Right renal pelvis (tissue), 4 donors: Measurements from ENCODE around the gene RWDD2A. TPM values are rescaled to one million over a fixed set of nuclear protein-coding genes. Genes with fewer than 3 reads are reported as not detected.
"Not testable (repeated sequence)": the region's sequence is repeated elsewhere in the genome, so short reads cannot be mapped to it uniquely, and the experiment has no call there.

Source experiments
- DNase-seq, 4 donors: peaks; one replicate each; pipeline ENCODE4 v3.0.0-alpha.2; 2013; ENCODE audit warnings: low read depth in 4 of 4, low spot score in 3 of 4, missing footprints in 1 of 4
- polyA plus RNA-seq, 4 donors: library from polyadenylated mRNA; unstranded; fragments of 120-200 nt; gene quantifications; one replicate each; pipeline ENCODE4 v1.2.1, GENCODE V29; 2013; ENCODE audit not compliant: insufficient read length in 4 of 4

Gene RWDD2A
- 1 to 10 TPM; 6.8 to 7.8 (median 7.6) TPM for polyA plus RNA-seq

DNA sequence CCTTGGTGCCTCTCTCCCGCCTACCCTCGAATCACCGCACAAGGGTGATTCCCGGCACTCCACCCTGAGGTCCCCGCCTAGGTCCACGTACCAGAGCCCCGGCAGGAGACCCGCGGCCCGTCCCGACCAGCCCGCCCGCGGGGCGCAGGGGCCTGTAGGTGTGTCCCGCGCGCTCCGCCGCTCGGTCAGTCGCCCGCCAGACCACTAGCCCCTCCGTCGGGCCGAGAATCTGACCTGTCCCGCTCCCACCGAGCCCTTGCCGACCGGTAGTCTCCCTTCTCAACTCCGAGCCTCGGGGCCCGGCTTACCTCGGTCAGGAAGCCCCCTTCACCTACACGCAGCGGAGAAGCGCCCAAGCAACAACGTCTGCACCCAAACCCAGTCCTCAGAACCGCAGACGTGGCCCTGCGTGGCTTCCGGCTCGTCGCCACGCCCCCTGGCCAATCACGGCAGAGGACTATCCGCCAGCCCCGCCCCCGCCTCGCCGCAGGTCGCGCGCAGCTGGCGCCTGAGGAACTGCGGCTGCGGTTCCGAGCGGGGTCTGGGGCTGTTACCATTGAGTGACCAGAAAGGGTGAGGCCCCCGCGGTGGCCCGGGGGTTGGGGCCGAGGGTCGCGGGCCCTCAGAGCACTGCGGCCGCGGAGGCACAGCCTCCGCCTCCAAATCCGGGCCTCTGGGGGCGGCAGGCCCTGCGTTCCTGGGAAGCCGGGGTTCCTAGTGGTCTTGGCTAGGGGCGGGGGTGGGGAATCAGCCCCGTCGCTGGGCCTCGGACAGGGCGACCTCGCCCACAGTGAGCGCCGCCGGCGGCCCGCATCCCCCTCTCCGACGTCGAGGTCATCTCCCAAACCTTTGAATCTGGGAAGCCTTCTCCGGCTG is at the start of gene RWDD2A, which contains the start of gene PGM3:
Gene RWDD2A, plus strand, starts transcription at position 487 of the 876 bp plus-strand sequence. CDS start 1,095 bp downstream, outside the sequence.
Gene PGM3, minus strand, starts transcription at position 395 of the 876 bp plus-strand sequence. CDS start 2,253 bp downstream, outside the sequence.
- DNase-seq, result peak; percentile 72 to 82 (median 78)

GRCh38 chr6:83151114-83151513 is 42.0 kb upstream of the RWDD2A start:
- no peak for DNase-seq

DNA sequence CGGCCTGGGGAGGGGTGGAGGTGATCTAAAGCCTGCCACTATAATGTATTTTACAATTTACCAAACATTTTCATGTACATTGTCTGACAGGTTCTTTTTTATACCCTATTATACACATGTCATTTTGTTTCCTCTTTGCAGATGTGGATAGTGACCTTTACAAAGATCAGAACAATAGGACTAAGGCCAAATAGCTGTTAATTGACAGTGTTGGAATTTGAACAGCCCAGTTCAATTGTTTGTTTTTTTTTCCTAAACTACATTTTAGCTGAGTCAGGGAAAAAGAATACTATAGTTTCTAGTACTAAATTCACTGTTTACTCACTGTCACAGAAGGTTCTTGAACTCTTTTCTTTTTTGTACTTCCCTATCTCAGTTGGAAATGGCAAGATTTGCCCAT is 40.2 kb upstream of the RWDD2A start:
- DNase-seq, result no peak

DNA sequence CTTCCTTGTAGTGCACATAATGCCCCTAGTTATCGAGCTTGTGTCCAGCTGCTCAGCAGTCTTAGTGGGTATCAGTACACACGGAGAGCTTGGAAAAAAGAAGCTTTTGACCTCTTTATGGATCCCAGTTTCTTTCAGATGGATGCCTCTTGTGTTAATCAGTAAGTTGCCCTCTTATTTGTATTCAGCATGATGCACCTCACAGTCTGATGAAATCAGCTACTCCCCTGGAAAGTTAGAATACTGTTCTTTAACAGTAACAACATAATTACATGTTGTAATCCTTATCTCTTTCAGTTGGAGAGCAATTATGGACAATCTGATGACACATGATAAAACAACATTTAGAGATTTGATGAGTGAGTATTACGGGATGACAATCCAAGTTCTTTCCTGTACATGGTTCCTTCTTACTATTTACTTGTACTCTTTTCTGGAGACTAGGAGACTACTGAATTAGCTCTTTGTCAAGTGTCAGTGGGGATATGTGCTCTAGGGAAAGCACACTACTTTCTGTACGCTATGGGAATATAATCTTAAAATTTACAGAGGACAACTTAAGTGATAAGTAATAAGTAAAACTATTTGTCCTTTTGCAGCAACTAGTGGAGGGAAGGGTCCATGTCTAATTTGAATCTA is 39.2 kb upstream of the RWDD2A start:
- no peak for DNase-seq

DNA sequence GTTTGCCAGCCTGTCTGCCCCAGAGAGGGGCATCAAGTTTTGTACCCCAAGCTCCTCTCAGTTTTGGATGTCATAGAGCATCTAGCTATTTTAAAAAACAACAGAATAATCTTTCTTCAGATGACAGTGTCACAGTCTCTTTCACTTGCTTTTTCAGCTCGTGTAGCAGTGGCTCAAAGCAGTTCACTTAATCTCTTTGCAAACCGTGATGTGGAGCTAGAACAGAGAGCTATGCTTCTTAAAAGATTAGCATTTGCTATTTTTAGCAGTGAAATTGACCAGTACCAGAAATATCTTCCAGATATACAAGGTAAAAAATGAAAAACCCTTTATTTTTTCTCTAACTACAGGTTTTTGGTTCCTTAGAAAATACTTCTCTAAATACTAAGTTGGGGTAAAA is 37.4 kb upstream of the RWDD2A start:
- DNase-seq, result no peak

DNA sequence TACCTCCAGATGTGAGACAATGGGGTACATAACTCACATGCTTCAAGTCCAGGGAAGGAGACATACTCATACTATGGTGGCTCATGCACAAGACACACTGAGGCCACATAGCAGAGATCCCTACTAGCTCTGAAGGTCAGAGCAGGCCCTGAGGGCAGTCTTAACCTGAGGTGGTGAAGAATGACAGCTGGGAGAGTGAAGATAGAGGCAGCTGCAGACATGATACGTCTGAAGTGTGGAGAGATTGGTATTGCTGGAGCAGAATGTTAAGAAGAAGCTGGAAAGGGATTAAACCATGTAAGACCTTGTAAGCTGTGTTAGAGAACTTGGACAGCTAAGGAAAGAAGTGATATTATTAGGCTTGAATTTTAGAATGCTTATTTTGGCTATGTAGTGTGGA is 33.0 kb upstream of the RWDD2A start:
- DNase-seq, result no peak

DNA sequence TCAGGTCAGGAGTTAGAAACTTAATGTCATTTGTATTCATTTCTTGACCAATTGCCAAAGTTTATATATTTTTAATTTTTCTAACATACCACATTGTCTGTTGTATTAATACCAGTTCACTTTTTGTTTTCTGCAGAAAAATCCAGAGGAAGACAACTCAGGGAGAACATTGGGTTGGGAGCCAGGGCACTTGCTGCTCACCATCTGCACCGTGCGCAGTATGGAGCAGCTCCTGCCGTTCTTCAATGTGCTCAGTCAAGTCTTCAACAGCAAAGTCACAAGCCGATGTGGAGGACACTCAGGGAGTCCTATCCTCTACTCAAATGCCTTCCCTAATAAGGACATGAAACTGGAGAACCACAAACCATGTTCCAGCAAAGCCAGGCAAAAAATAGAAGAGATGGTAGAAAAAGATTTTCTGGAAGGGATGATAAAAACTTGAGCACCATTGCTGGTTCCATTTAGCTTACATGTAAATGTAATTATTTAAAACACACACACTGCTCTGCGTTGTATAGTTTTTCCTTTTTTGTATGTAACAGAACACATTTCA is 25.4 kb upstream of the RWDD2A start:
- DNase-seq, result no peak

- DNase-seq, result no peak
Measured at GRCh38 chr6:83168556-83168955, 24.6 kb upstream of the RWDD2A start.

GRCh38 chr6:83169106-83169505 is 24.1 kb upstream of the RWDD2A start:
- DNase-seq, result no peak

- DNase-seq, result no peak
Measured at GRCh38 chr6:83169511-83169910, 23.6 kb upstream of the RWDD2A start.

DNA sequence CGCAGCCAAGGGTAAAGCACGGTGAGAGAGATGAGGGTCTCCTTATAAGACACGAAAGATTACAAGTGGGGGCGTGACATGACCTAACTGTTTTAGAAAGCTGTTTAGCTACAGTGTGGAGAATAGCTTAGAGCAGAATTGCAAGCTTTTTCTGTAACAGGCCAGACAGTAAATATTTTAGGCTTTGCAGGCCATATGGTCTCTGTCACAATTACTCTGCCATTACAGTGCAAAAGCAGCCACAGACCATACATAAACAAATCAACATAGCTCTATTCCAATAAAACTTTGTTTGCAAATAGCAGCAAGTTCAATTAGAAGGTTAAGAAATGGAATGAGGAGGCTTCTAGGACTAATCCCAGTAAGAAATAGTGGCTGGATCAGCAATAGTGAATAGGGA is 16.9 kb upstream of the RWDD2A start:
- DNase-seq, result peak in 2 of 4 donors; percentile 9 to 28

GRCh38 chr6:83180426-83180950 is 12.7 kb upstream of the RWDD2A start:
- no peak for DNase-seq

DNA sequence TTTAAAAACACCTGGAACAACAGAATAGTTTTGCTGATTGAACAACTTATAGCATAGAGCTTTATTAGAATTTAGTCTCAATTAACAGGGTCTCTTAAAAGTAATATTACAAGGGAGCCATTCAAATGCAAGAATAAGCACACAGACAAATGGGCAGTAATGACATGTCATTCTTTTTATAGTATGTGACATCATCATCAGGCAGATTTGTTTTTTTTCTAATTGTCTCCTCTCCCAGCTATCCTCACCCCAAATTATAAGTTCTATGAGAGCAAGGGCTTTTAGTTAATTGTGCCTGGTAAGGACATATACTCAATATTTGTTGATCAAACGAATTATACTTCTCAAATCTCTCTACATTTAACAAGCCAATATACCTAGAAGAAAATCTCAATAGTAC is 11.0 kb upstream of the RWDD2A start:
- no peak for DNase-seq

GRCh38 chr6:83183082-83183828 is 9.9 kb upstream of the RWDD2A start:
- DNase-seq, result no peak

- no peak for DNase-seq
Measured at GRCh38 chr6:83185096-83185495, 8.1 kb upstream of the RWDD2A start.

DNA sequence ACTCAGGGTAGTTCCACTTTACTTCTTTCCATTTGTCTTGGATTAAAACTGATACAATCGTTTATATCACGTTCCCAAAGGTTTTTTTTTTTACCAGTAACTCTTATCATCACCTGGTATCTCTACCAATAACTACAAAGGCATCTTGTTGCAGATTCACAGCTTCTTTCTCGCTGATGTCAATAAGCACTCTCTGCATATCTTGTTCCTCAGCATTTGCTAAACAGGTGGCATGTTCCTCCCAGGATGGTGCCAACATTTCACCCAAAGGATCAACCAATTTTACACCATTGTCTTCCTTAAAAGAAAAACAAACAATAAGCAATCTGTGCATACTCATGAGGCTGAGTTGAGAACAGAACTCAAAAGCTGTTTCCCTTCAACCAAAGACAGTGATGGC is 4.7 kb upstream of the RWDD2A start:
- DNase-seq, result no peak

GRCh38 chr6:83190626-83191025 is 2.5 kb upstream of the RWDD2A start:
- no peak for DNase-seq

DNA sequence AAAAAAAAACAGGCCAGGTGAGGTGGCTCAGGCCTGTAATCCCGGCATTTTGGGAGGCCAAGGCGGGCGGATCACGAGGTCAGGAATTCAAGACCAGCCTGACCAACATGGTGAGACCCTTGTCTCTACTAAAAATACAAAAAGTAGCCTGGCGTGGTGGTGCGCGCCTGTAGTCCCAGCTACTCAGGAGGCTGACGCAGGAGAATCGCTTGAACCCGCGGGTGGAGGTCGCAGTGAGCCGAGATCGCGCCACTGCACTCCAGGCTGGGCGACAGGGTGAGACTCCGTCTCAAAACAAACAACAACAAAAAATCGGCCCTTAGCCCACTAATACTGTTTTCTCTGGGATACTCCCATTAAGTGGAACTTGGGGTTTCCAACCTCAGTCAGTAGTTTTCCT is 1.2 kb upstream of the RWDD2A start:
- not testable (repeated sequence) for DNase-seq

GRCh38 chr6:83192456-83192855 is 701 bp upstream of the RWDD2A start:
- DNase-seq, result peak in 1 of 4 donors; percentile 3

- DNase-seq, result peak in 1 of 4 donors; percentile 23
Measured at GRCh38 chr6:83193747-83194566, 800 bp downstream of the RWDD2A start.
